Activated CD4-positive, alpha-beta T cell treated with anti-CD3 and anti-CD28 coated beads for 24 hours (primary cell): ENCODE results near the gene ATP1A2.

Source experiments
- DNase-seq, 2 donors: peaks; one replicate each; pipeline ENCODE4 v3.0.0-alpha.2; 2020; ENCODE audit warnings: low read depth in 2 of 2

ATP1A2 gene

GRCh38 chr1:160085686-160086455 lies 29.7 kb upstream of the ATP1A2 start:
- DNase-seq: peak; percentile 64 to 76

DNA sequence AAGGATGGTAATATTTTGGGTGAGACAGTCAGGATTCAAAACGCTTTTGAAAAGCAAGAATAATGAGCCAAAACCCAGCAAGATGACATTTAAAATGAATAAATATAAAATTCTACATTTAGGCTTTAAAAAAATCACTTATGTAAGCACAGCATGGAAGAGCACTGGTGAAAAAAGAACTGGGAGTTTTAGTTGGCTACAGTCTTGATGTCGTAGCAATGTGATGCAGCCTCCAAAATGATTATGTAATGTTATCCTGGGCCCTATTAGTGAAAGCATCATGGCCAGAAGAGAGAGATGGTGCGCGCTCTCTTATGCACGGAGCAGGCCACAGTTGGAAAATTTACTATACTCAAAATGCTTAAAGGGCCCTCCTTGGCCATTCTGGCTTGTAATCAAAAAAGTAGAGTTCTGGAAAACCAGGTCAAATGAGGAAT lies 29.1 kb upstream of the ATP1A2 start:
- DNase-seq: no peak

DNA sequence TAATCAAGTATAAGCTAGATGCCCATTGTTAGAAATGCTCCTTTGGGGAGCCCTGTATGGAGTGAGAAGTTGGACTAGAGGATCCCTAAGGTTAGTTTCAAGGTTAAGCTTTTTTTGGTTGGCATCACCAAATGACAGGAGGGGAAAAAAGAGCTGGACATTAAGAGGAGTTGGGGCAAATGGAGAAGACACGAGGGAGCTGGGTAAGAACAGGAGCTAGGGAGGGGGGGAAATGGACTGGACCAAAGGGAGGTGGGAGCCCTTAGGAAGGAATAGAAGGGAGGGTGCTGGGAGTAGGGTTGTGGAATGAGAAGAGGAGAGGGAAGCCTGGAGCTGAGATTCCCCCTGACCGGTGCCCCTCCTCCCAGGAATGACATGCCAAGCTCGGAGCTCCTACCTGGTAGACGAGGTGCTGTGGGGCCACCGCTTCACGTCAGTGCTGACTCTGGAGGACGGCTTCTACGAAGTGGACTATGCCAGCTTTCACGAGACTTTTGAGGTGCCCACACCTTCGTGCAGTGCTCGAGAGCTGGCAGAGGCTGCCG lies 28.4 kb upstream of the ATP1A2 start:
- DNase-seq: no peak

- no peak for DNase-seq
Observed at GRCh38 chr1:160089883-160090282, 25.7 kb upstream of the ATP1A2 start.

DNA sequence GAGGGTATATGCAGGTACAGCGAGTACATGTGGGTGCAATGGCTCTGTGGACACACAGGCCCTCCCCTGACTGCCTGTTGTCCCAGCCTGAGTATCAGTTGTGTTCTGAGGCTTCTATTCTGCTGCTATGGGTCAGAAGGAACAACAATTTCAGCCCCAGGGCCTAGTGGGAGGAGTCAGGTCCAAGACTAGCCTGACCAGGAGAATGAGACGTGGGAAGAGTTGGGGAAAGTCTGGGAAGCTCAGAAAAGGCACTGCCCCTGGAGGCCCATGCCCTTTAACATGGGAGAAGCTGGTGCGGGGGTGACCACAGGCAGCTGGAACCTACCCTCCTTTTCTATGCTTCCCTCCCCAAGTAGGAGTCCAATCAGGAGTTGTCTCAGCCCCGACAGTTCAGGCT lies 24.8 kb upstream of the ATP1A2 start:
- DNase-seq: no peak

DNA sequence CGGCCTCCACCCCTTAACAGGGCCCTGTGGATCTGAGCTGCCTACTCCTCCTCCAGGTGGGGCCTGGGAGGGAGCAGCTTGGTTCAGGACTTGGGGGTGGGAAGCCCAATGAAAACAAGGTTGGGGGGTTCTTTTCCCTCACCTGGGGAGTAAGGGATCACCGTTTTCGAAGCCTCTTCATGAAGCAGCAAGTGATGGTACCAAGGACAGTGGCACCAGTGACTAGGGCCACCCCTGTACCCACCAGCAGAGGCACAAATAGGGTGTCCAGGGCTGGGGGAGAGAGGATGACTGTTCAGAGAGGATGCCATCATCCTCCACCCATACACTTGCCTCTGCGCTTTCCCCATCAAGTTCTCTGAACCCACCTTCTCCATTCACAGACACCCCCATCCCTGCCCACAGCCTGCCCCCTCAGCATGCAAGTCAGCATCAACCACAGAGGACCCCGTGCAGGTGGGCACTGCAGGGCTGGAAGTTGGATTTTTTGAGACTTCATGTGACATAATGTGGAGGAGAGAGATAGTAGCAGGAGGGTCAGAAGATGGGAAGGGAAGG lies 23.8 kb upstream of the ATP1A2 start:
- no peak for DNase-seq

DNA sequence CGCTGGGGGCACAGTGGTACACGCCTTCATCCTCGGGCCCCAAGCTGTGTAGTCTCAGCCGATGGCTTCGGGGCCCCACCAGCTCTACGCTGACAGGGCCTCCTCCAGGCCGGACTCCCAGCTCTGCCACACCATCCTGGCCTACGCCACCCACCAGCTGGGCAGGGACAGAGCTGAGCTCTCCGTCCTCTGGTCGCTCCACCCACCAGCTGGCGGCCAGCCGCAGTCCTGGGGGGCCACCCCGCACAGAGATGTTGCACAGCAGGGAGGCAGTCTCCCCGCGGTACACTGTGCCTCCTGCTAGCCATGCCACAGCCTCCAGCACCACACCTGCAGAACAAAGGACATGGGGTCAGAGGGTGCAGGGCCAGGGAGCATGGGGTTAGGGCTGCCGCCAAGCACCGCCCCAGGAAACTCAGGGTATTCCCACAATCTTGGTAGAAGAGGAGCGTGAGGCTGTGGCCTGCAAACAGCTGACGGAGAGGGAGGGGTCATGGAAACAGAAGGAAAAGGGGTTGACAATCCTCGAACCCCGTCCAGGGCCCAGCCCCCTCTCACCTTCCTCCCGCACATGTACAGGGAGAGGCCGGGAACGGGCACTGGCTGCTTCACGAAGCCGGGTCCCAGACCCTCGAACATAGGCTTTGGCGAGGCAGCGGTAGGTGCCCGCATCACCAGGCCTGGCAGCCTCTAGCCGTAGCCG lies 23.0 kb upstream of the ATP1A2 start:
- no peak for DNase-seq

DNA sequence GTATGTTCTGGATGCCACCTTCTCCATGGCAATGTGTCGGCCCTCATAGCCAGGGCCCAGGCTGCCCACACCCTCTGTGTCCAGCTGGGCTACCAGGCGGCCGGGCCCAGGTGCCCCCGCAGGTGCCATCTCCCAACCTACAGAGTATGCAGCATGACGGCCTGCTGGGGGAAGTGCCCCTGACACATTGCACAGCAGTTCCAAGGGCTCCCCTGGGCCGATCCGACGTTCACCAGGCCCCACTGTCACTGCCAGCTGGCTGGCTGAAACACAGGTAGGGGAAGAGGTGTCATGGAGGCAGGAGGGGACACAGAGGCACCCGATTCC lies 22.5 kb upstream of the ATP1A2 start:
- no peak for DNase-seq

DNA sequence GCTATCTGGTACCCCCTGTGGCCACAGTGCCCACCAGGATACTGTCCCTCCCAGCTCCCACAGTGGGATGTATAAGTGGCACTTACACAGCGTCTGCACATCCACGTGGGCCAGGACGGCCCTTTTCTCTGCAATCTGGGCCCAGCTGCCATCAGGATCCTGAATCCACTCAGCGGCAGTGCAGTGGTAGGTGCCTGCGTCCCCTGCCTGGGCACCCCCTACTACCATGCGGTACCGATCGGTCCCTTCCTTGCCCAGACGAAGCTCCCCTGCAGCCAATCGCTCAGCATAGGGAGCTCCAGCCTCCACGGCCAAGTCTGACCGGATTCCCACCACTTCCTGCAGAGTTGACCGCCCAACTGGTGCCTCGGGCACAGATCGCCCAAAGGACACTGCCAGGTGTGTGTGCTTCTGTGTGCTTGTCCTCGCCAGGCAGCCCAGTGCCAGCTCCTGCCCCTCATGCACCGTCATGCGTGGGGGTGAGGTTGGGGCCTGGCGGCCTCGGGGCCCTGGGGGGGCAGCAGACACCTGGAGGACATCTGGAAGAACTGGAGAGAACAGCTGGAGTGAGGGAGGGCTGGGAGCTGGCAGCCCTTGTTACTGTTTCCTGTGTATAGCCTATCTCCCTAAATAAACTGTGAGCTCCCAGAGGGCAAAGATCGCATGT lies 21.8 kb upstream of the ATP1A2 start:
- DNase-seq: no peak

GRCh38 chr1:160094291-160094625 lies 21.3 kb upstream of the ATP1A2 start:
- DNase-seq: no peak

DNA sequence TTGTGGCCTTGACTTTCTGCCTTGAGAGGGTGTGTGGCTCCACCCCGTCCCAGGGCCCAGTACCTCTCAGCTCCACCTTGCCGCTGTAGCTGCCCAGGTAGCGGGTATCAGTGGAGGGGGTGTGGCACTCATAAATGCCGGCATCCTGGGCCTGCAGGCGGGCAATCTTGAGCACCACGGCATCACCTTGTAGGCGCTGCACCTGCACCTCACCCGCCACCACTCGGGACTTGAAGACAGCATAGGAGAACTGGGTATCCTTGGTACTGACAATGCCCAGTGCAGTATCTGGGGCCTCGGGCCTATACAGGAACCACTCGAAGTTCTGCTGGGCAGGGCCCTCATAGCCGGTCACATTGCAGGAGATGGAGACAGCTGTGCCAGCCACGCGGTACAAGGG lies 20.8 kb upstream of the ATP1A2 start:
- no peak for DNase-seq

- DNase-seq: no peak
Observed at GRCh38 chr1:160095382-160096105, 20.0 kb upstream of the ATP1A2 start.

DNA sequence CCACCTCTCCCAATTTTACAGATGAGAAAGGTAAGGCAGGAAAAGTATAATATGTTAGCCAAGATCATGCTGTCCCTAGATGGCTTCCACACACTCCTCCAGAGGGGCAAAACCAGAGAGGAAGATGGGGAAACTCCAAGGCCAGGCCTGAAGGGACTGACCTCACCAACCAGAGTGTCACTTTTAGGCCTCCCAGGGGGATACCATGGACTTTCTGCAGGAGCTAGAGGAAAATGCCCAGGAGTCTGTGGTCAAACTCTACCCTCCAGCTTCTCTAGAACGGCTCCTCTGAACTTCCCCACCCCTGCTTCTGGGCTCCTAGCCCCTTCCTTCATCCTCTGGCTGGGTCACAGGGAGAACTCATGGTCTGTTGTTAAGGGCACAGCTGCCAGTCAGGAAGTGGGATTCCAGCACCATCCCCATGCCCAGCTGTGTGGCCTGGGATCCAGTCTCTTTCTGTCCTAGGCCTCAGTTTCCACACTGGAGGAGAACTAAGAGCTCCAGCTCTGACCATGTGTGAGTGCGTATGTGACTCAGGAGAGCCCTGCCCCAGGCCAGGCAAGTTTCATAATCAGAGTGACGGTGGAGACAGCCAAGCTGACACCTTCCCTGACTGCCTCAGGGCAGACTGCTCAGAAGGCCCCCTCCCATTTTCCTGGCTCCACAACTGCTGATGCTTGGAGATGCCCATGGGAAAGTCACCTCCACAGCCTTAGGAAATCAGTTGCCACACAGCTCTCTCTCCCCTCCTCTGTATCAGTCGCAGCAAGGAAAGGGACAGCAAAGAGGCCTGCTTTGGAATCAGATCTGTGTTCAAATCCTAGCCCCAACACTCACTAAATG lies 19.1 kb upstream of the ATP1A2 start:
- DNase-seq: no peak

- no peak for DNase-seq
Observed at GRCh38 chr1:160097151-160097910, 18.2 kb upstream of the ATP1A2 start.

DNA sequence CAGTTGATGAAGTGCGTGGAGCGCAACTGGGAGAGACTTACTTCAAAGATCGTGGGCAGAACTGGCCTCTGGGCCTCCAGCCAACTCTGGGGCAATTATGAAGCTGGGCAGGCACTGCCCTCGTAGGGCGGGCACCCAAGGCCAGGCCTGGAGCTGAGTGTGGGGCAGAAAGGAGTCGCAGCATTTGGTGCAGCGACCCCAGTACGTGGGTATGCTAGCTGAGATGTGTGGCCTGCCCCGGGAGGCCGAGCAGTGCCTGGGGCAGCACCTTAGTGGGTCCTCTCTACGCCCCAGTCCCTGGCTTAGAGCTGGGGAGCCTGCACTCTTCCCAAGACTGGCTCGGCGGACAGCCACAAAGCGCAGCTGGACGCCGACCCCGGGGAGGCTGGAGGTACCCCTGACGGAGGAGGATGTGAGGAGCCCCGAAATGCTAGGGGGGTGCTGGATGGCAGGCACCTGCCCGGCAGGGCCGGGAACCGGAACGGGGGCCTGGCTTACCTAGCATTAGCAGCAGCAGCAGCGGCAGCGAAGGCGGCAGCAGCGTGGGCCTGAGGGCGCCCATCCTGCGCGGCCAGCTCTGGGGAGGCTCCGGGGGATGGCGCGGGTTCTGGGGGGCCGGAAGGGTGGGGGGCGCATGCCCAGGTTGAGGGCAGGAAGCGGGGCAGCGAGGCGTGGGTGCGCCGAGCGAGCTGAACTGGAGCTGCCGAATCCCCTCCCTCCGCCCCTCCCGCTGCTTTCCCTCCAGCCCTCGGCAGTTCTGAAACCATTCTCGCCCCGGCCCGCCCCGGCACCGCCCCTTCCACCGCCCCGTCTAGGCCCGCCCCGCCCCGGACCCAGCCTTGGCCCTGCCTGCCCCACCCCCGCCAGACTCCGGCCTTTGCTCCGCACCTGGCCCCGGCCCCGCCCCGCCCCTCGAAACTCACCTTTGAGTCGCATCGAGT lies 17.4 kb upstream of the ATP1A2 start, which contains the start of gene IGSF8:
TSS of gene IGSF8 (minus strand) at position 709 of the 941 bp plus-strand sequence. CDS start at position 562, 147 bp downstream.
- peak; percentile 88 to 91 for DNase-seq

- DNase-seq: peak; percentile 98 to 99
Observed at GRCh38 chr1:160098852-160099561, 16.6 kb upstream of the ATP1A2 start.

GRCh38 chr1:160099716-160100375 lies 15.7 kb upstream of the ATP1A2 start:
- DNase-seq: no peak
